HepG2 (cell line): Measurements from ENCODE around the gene TMEM9.

Source experiments
- MAX ChIP-seq: IDR thresholded peaks from 2 replicates; pipeline ENCODE4 v1.6.1; 2012; ENCODE audit warnings: inconsistent platforms
- NFYB ChIP-seq: sonication (generic); formaldehyde crosslinking; IDR thresholded peaks from 2 replicates; pipeline ENCODE4 v1.4.0; 2020; ENCODE audit warnings: missing genetic modification reagents
- NR3C1 ChIP-seq: sonication (generic); formaldehyde crosslinking; IDR thresholded peaks from 2 replicates; pipeline ENCODE4 v1.4.0; 2020; ENCODE audit warnings: missing genetic modification reagents
- SMAD3 ChIP-seq: sonication (generic); formaldehyde crosslinking; IDR thresholded peaks from 2 replicates; pipeline ENCODE4 v1.4.0; 2020; ENCODE audit warnings: missing genetic modification reagents
- SP5 ChIP-seq: IDR thresholded peaks from 2 replicates; pipeline ENCODE4 v1.6.1; 2016; ENCODE audit warnings: low read depth, borderline replicate concordance
- ZNF407 ChIP-seq: sonication (generic); formaldehyde crosslinking; IDR thresholded peaks from one replicate; pipeline ENCODE4 v1.5.1; 2020; ENCODE audit warnings: mild to moderate bottlenecking, missing genetic modification reagents; ENCODE audit errors: not compliant biosample characterization
- TF ChIP-seq, protein P1 (sequence below): sonication (generic); formaldehyde crosslinking; IDR thresholded peaks from 2 replicates; pipeline ENCODE4 v1.5.0; 2020; ENCODE audit warnings: mild to moderate bottlenecking, missing genetic modification reagents, moderate library complexity

- TF ChIP-seq, protein P1, sequence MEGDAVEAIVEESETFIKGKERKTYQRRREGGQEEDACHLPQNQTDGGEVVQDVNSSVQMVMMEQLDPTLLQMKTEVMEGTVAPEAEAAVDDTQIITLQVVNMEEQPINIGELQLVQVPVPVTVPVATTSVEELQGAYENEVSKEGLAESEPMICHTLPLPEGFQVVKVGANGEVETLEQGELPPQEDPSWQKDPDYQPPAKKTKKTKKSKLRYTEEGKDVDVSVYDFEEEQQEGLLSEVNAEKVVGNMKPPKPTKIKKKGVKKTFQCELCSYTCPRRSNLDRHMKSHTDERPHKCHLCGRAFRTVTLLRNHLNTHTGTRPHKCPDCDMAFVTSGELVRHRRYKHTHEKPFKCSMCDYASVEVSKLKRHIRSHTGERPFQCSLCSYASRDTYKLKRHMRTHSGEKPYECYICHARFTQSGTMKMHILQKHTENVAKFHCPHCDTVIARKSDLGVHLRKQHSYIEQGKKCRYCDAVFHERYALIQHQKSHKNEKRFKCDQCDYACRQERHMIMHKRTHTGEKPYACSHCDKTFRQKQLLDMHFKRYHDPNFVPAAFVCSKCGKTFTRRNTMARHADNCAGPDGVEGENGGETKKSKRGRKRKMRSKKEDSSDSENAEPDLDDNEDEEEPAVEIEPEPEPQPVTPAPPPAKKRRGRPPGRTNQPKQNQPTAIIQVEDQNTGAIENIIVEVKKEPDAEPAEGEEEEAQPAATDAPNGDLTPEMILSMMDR (CRISPR knock-in tag), result no peak
- TF ChIP-seq ZNF407 (CRISPR knock-in tag) (no peak), NFYB (CRISPR knock-in tag) (no peak), SP5 (CRISPR knock-in tag) (no peak), SMAD3 (CRISPR knock-in tag) (no peak), NR3C1 (no peak), MAX (no peak)
Measured at GRCh38 chr1:201128962-201129361, 25.3 kb downstream of the TMEM9 start.
